H1 (cell line): ENCODE results near the gene NIPAL3. TPM values are rescaled to one million over a fixed set of nuclear protein-coding genes. Genes with fewer than 3 reads are reported as not detected.

ENCODE experiments used
- CHD2 ChIP-seq: IDR thresholded peaks from 2 replicates; pipeline ENCODE4 v1.6.1; 2012; ENCODE audit warnings: low read length, improper control_type of control experiment
- CTCF ChIP-seq, 3 experiments: IDR thresholded peaks; 1 replicate in 2 of 3; 2 replicates in 1 of 3; pipeline versions ENCODE4 v1.5.1 to v1.6.1; 2011; ENCODE audit warnings: low read length in 3 of 3, mild to moderate bottlenecking in 3 of 3, inconsistent platforms in 2 of 3, low read depth in 1 of 3, moderate library complexity in 1 of 3; ENCODE audit not compliant: insufficient read depth in 1 of 3; ENCODE audit errors: control extremely low read depth in 1 of 3
- E2F6 ChIP-seq: IDR thresholded peaks from 2 replicates; pipeline ENCODE4 v1.6.1; 2012; ENCODE audit warnings: inconsistent platforms
- EGR1 ChIP-seq: IDR thresholded peaks from 2 replicates; pipeline ENCODE4 v1.6.1; 2011; ENCODE audit warnings: low read depth, low read length, borderline replicate concordance
- SIN3A ChIP-seq, 2 experiments: IDR thresholded peaks in 1 of 2; conservative IDR thresholded peaks in 1 of 2; 2 replicates each; pipeline ENCODE4 v1.6.1; 2011 to 2012; ENCODE audit warnings: low read length in 2 of 2, improper control_type of control experiment in 1 of 2, low read depth in 1 of 2, mild to moderate bottlenecking in 1 of 2
- polyA plus RNA-seq, 7 experiments: library from polyadenylated mRNA; depleted of rRNA in 3 of 7; stranded (reverse) in 5 of 7; unstranded in 2 of 7; fragments of >200 nt in 5 of 7; fragments of 200-250 nt in 2 of 7; gene quantifications; 1 replicate in 5 of 7; 2 replicates in 1 of 7; 4 replicates in 1 of 7; pipeline versions ENCODE4 v1.2.1 to v1.2.3, GENCODE V29; 2011 to 2013; ENCODE audit warnings: missing spikeins in 2 of 7, mixed read lengths in 2 of 7
- total RNA-seq: library from RNA; stranded (reverse); fragmentation: NEBNext Ultra II Directional; extraction: Animal tissue kit (Norgen Biotek cat#: 25700); gene quantifications from 2 replicates; pipeline ENCODE4 v1.2.1, GENCODE V29; 2021

Gene NIPAL3
- total and polyA plus RNA-seq, 2 of the 8 experiments (the other 6 are each of a cell fraction or from before 2014, with no cell fraction given) = 8.8 to 11.0 TPM

- TF ChIP-seq SIN3A (conservative IDR thresholded peaks at IDR 0.05 in 1 of 2, IDR thresholded peaks at IDR 0.05 in 1 of 2; ENCODE audit: low read depth in 1 of 2, low read length in 2 of 2) = no peak
- no peak for TF ChIP-seq CHD2
- TF ChIP-seq EGR1 = no peak
- no peak for TF ChIP-seq E2F6
- no peak for TF ChIP-seq CTCF (IDR thresholded peaks at IDR 0.05; ENCODE audit: control extremely low read depth in 1 of 3, insufficient read depth in 1 of 3, low read depth in 1 of 3, low read length in 3 of 3)
- TF ChIP-seq, all 59 proteins: peak for 0
These were observed 11.9 kb downstream of the NIPAL3 start (continued) for GRCh38 chr1:24427545-24427862.
